GM23338 (cell line): ENCODE measurements around the gene PIR. TPM values are rescaled to one million over a fixed set of nuclear protein-coding genes. Genes with fewer than 3 reads are reported as not detected.

Experiments
- ATAC-seq: fragments of 200-7000 bp; cut with Tn5 transposase; 3 replicates; pipeline ENCODE4 v1.9.1; 2020
- DNase-seq: peaks from one replicate; pipeline ENCODE4 v3.0.0-alpha.2; 2015; ENCODE audit warnings: low spot score
- H2AFZ ChIP-seq: fragments of 200-600 bp; sonication (generic); 2 replicates; pipeline ENCODE4 v1.8.0; 2016; ENCODE audit warnings: antibody characterized with exemption, mild to moderate bottlenecking, moderate library complexity
- H3F3A ChIP-seq: fragments of 200-600 bp; sonication (generic); replicated peaks from 2 replicates; pipeline ENCODE4 v1.8.0; 2017; ENCODE audit warnings: antibody characterized with exemption, mixed run types, low read depth
- H3K27ac ChIP-seq: fragments of 200-600 bp; sonication (generic); 2 replicates; pipeline ENCODE4 v1.6.1; 2016; ENCODE audit warnings: low read depth
- H3K27me3 ChIP-seq: fragments of 200-600 bp; sonication (generic); 2 replicates; pipeline ENCODE4 v1.8.0; 2016; ENCODE audit warnings: mild to moderate bottlenecking, mixed run types, moderate library complexity; ENCODE audit not compliant: insufficient read depth
- H3K36me3 ChIP-seq: fragments of 200-600 bp; sonication (generic); 2 replicates; pipeline ENCODE4 v1.8.0; 2016; ENCODE audit warnings: mild to moderate bottlenecking; ENCODE audit not compliant: insufficient read depth
- H3K4me1 ChIP-seq: fragments of 200-600 bp; sonication (generic); 2 replicates; pipeline ENCODE4 v1.8.0; 2016; ENCODE audit warnings: mild to moderate bottlenecking, moderate library complexity; ENCODE audit not compliant: insufficient read depth
- H3K4me2 ChIP-seq: fragments of 200-600 bp; sonication (generic); 2 replicates; pipeline ENCODE4 v1.7.1; 2017; ENCODE audit warnings: mixed run types
- H3K4me3 ChIP-seq: fragments of 200-600 bp; sonication (generic); 2 replicates; pipeline ENCODE4 v1.6.1; 2016; ENCODE audit warnings: mixed run types
- H3K79me2 ChIP-seq: fragments of 200-600 bp; sonication (generic); replicated peaks from 2 replicates; pipeline ENCODE4 v1.8.0; 2017; ENCODE audit warnings: mild to moderate bottlenecking; ENCODE audit not compliant: insufficient read depth
- H3K9me2 ChIP-seq: fragments of 200-600 bp; sonication (generic); 2 replicates; pipeline ENCODE4 v1.8.0; 2017; ENCODE audit not compliant: insufficient read depth
- H4K20me1 ChIP-seq: fragments of 200-600 bp; sonication (generic); replicated peaks from 2 replicates; pipeline ENCODE4 v1.8.0; 2017; ENCODE audit warnings: mild to moderate bottlenecking; ENCODE audit not compliant: insufficient read depth
- H3K27ac Mint-ChIP-seq: 2 replicates; pipeline ENCODE4 v1.8.0; 2020; ENCODE audit warnings: inconsistent platforms, mild to moderate bottlenecking, moderate library complexity, mixed read lengths
- H3K27me3 Mint-ChIP-seq: 3 replicates; pipeline ENCODE4 v1.8.0; 2022; ENCODE audit warnings: low read depth, mild to moderate bottlenecking, moderate library complexity, mixed read lengths, inconsistent platforms; ENCODE audit not compliant: insufficient read depth, poor library complexity
- H3K36me3 Mint-ChIP-seq: 3 replicates; pipeline ENCODE4 v1.8.0; 2021; ENCODE audit warnings: low read depth, mild to moderate bottlenecking, inconsistent platforms, moderate library complexity, mixed read lengths
- H3K4me1 Mint-ChIP-seq: 3 replicates; pipeline ENCODE4 v1.8.0; 2020; ENCODE audit warnings: mild to moderate bottlenecking, inconsistent platforms, mixed read lengths
- H3K4me3 Mint-ChIP-seq: 3 replicates; pipeline ENCODE4 v1.8.0; 2021; ENCODE audit warnings: moderate library complexity, mild to moderate bottlenecking, inconsistent platforms, mixed read lengths
- H3K9me3 Mint-ChIP-seq: 3 replicates; pipeline ENCODE4 v1.8.0; 2020; ENCODE audit warnings: moderate library complexity, mild to moderate bottlenecking, inconsistent platforms, mixed read lengths
- CREB1 ChIP-seq: fragments of 250-450 bp; sonication (Bioruptor Pico); IDR thresholded peaks from 2 replicates; pipeline ENCODE4 v1.5.0; 2020; ENCODE audit warnings: low read depth, mild to moderate bottlenecking, moderate library complexity
- ETS1 ChIP-seq: IDR thresholded peaks from 2 replicates; pipeline ENCODE4 v1.6.1; 2016; ENCODE audit warnings: antibody characterized with exemption
- EZH2 ChIP-seq: fragments of 200-600 bp; sonication (generic); IDR thresholded peaks from one replicate; pipeline ENCODE4 v1.8.0; 2017; ENCODE audit warnings: antibody characterized with exemption, mild to moderate bottlenecking, low read depth; ENCODE audit not compliant: unreplicated experiment
- EZH2phosphoT487 ChIP-seq: fragments of 200-600 bp; sonication (generic); IDR thresholded peaks from one replicate; pipeline ENCODE4 v1.8.1; 2018; ENCODE audit warnings: antibody characterized with exemption; ENCODE audit not compliant: unreplicated experiment
- JUNB ChIP-seq: IDR thresholded peaks from one replicate; pipeline ENCODE4 v1.6.1; 2016; ENCODE audit warnings: antibody characterized with exemption; ENCODE audit not compliant: unreplicated experiment
- NANOG ChIP-seq: IDR thresholded peaks from 2 replicates; pipeline ENCODE4 v1.6.1; 2016; ENCODE audit warnings: antibody characterized with exemption, borderline replicate concordance
- POLR2AphosphoS5 ChIP-seq: IDR thresholded peaks from 2 replicates; pipeline ENCODE4 v1.6.1; 2016; ENCODE audit warnings: antibody characterized with exemption, low read depth
- REST ChIP-seq: IDR thresholded peaks from one replicate; pipeline ENCODE4 v1.6.1; 2018; ENCODE audit warnings: antibody characterized with exemption; ENCODE audit not compliant: unreplicated experiment
- STAT1 ChIP-seq: IDR thresholded peaks from one replicate; pipeline ENCODE4 v1.6.1; 2016; ENCODE audit warnings: antibody characterized with exemption; ENCODE audit not compliant: unreplicated experiment
- ZNF114 ChIP-seq: fragments of 250-450 bp; sonication (Bioruptor Pico); IDR thresholded peaks from 2 replicates; pipeline ENCODE4 v1.5.0; 2020; ENCODE audit warnings: mild to moderate bottlenecking, moderate library complexity
- ZNF331 ChIP-seq: fragments of 250-450 bp; sonication (Bioruptor Pico); IDR thresholded peaks from 2 replicates; pipeline ENCODE4 v1.5.0; 2020; ENCODE audit warnings: low read depth, mild to moderate bottlenecking, moderate library complexity
- ZNF462 ChIP-seq: fragments of 250-450 bp; sonication (Bioruptor Pico); IDR thresholded peaks from 2 replicates; pipeline ENCODE4 v1.5.0; 2020; ENCODE audit warnings: mild to moderate bottlenecking, moderate library complexity
- polyA plus RNA-seq: library from polyadenylated mRNA; unstranded; fragments of >200 nt; fragmentation: Nextera tagmentation; extraction: Ambion mirVana; gene quantifications from 2 replicates; pipeline ENCODE4 v1.2.1, GENCODE V29; 2016
- total RNA-seq: library from RNA; depleted of rRNA; stranded (reverse); fragments of >200 nt; shearing (Covaris generic); gene quantifications from 2 replicates; pipeline ENCODE4 v1.2.3, GENCODE V29; 2014

PIR gene
- total and polyA plus RNA-seq, 2 experiments from 2014 or later, result 13.1 to 25.2 TPM

- no peak for TF ChIP-seq ZNF114 (CRISPR knock-in tag)
- TF ChIP-seq REST, result no peak
These were observed 133.4 kb downstream of the PIR start (continued) for GRCh38 chrX:15359701-15360100.

GRCh38 chrX:15358533-15358932, 134.6 kb downstream of the PIR start:
- Histone ChIP-seq H3K79me2 (no peaks in the 10 kb centered on the region), H2AFZ (no peak overlapping the region), H3K4me3 (no peak overlapping the region), H3K4me1 (no peaks in the 10 kb centered on the region), H4K20me1 (no peaks in the 10 kb centered on the region), H3K27ac (no peak overlapping the region), H3K4me2 (no peak overlapping the region), H3K27me3 (no peaks in the 10 kb centered on the region), H3F3A (no peaks in the 10 kb centered on the region), H3K36me3 (no peaks in the 10 kb centered on the region), H3K9me2 (no peaks in the 10 kb centered on the region)
- Mint-ChIP-seq H3K27ac (no peak overlapping the region), H3K9me3 (no peaks in the 10 kb centered on the region), H3K27me3 (no peaks in the 10 kb centered on the region), H3K36me3 (no peaks in the 10 kb centered on the region), H3K4me1 (no peaks in the 10 kb centered on the region), H3K4me3 (no peak overlapping the region)
- ATAC-seq (no peak), DNase-seq (no peak)
- TF ChIP-seq EZH2 (no peak), JUNB (no peak), ETS1 (no peak), ZNF114 (CRISPR knock-in tag) (no peak), ZNF331 (no peak), ZNF462 (no peak), CREB1 (CRISPR knock-in tag) (no peak), POLR2AphosphoS5 (no peak), EZH2phosphoT487 (no peak), NANOG (no peak), STAT1 (no peak), REST (no peak)
